Neural cell (in vitro differentiated cells): ENCODE results near the gene PDE6C. TPM values are rescaled to one million over a fixed set of nuclear protein-coding genes. Genes with fewer than 3 reads are reported as not detected.

ENCODE experiments used
- H2AFZ ChIP-seq: fragments of 200-600, 300-800 bp; sonication (generic), shearing (Covaris generic); 2 replicates; pipeline ENCODE4 v1.6.0; 2014; ENCODE audit warnings: low read depth, mild to moderate bottlenecking, antibody characterized with exemption, low read length, moderate library complexity
- H3F3A ChIP-seq: fragments of 200-600 bp; shearing (Covaris generic); 2 replicates; pipeline ENCODE4 v1.6.1; 2016; ENCODE audit warnings: mild to moderate bottlenecking, moderate library complexity, mixed read lengths, antibody characterized with exemption, low read length; ENCODE audit not compliant: insufficient read depth, poor library complexity, severe bottlenecking
- H3K27ac ChIP-seq: fragments of 200-600, 300-800 bp; sonication (generic), shearing (Covaris generic); 2 replicates; pipeline ENCODE4 v1.5.1; 2014; ENCODE audit warnings: mild to moderate bottlenecking, low read length, moderate library complexity
- H3K27me3 ChIP-seq: fragments of 300-800, 200-600 bp; sonication (generic), shearing (Covaris generic); 2 replicates; pipeline ENCODE4 v1.6.0; 2014; ENCODE audit warnings: mild to moderate bottlenecking, low read depth, low read length, moderate library complexity; ENCODE audit not compliant: insufficient read depth
- H3K36me3 ChIP-seq: fragments of 300-800, 200-600 bp; sonication (generic), shearing (Covaris generic); 2 replicates; pipeline ENCODE4 v1.5.1; 2014; ENCODE audit warnings: mild to moderate bottlenecking, antibody characterized with exemption, low read length, moderate library complexity; ENCODE audit not compliant: insufficient read depth
- H3K4me2 ChIP-seq: fragments of 300-800, 200-600 bp; sonication (generic), shearing (Covaris generic); 2 replicates; pipeline ENCODE4 v1.6.0; 2014; ENCODE audit warnings: mild to moderate bottlenecking, low read length
- H3K4me3 ChIP-seq: fragments of 300-800, 200-600 bp; sonication (generic), shearing (Covaris generic); 2 replicates; pipeline ENCODE4 v1.5.1; 2014; ENCODE audit warnings: mild to moderate bottlenecking, low read length, moderate library complexity
- H3K79me2 ChIP-seq: fragments of 200-600 bp; shearing (Covaris generic); replicated peaks from 2 replicates; pipeline ENCODE4 v1.6.0; 2014; ENCODE audit warnings: mild to moderate bottlenecking, low read length, moderate library complexity; ENCODE audit not compliant: insufficient read depth
- H3K9ac ChIP-seq: fragments of 300-800, 200-600 bp; sonication (generic), shearing (Covaris generic); 2 replicates; pipeline ENCODE4 v1.6.1; 2016; ENCODE audit warnings: mild to moderate bottlenecking, low read length, mixed read lengths
- H3K9me2 ChIP-seq: fragments of 200-600 bp; shearing (Covaris generic); 2 replicates; pipeline ENCODE4 v1.6.1; 2016; ENCODE audit warnings: mild to moderate bottlenecking, low read length, mixed read lengths; ENCODE audit not compliant: insufficient read depth
- H3K9me3 ChIP-seq: fragments of 200-600, 300-800 bp; sonication (generic), shearing (Covaris generic); 2 replicates; pipeline ENCODE4 v1.6.1; 2016; ENCODE audit warnings: mild to moderate bottlenecking, mixed run types, low read length, moderate library complexity, mixed read lengths
- H4K20me1 ChIP-seq: fragments of 200-600 bp; shearing (Covaris generic); 2 replicates; pipeline ENCODE4 v1.6.1; 2016; ENCODE audit warnings: mild to moderate bottlenecking, mixed run types; ENCODE audit not compliant: insufficient read depth
- CTCF ChIP-seq: fragments of 450-650 bp; IDR thresholded peaks from 2 replicates; pipeline ENCODE4 v1.5.1; 2014; ENCODE audit warnings: antibody characterized with exemption, mild to moderate bottlenecking, moderate library complexity; ENCODE audit not compliant: poor library complexity, severe bottlenecking
- EP300 ChIP-seq: fragments of 450-650 bp; conservative IDR thresholded peaks from 2 replicates; pipeline ENCODE4 v1.6.1; 2014; ENCODE audit warnings: antibody characterized with exemption, mild to moderate bottlenecking, moderate library complexity; ENCODE audit not compliant: poor library complexity, severe bottlenecking
- EZH2 ChIP-seq: fragments of 200-600, 300-800 bp; shearing (Covaris generic), sonication (generic); IDR thresholded peaks from 2 replicates; pipeline ENCODE4 v1.6.1; 2014; ENCODE audit warnings: antibody characterized with exemption, low read length, borderline replicate concordance, mild to moderate bottlenecking; ENCODE audit not compliant: insufficient read depth, poor library complexity, severe bottlenecking
- MXI1 ChIP-seq: fragments of 450-650 bp; conservative IDR thresholded peaks from 2 replicates; pipeline ENCODE4 v1.6.1; 2014; ENCODE audit warnings: antibody characterized with exemption, mild to moderate bottlenecking; ENCODE audit not compliant: poor library complexity, severe bottlenecking
- POLR2AphosphoS5 ChIP-seq: IDR thresholded peaks from 2 replicates; pipeline ENCODE4 v1.6.1; 2012
- RAD21 ChIP-seq: fragments of 450-650 bp; conservative IDR thresholded peaks from 2 replicates; pipeline ENCODE4 v1.6.1; 2014; ENCODE audit warnings: antibody characterized with exemption, mild to moderate bottlenecking, moderate library complexity
- REST ChIP-seq: IDR thresholded peaks from 2 replicates; pipeline ENCODE4 v1.6.1; 2012; ENCODE audit warnings: borderline replicate concordance
- SMC3 ChIP-seq: fragments of 450-650 bp; conservative IDR thresholded peaks from 2 replicates; pipeline ENCODE4 v1.6.1; 2014; ENCODE audit warnings: antibody characterized with exemption, mild to moderate bottlenecking, moderate library complexity; ENCODE audit not compliant: poor library complexity
- TAF1 ChIP-seq: IDR thresholded peaks from 2 replicates; pipeline ENCODE4 v1.6.1; 2012; ENCODE audit warnings: low read depth
- polyA plus RNA-seq: library from polyadenylated mRNA; depleted of rRNA; stranded (reverse); fragments of >200 nt; gene quantifications from 2 replicates; pipeline ENCODE4 v1.2.3, GENCODE V29; 2014

PDE6C gene
- polyA plus RNA-seq, 1 donor from 2014 or later = not detected

GRCh38 chr10:93596539-93596938 lies 15.8 kb upstream of the PDE6C start:
- Histone ChIP-seq H3K27ac (no peak overlapping the region), H3K27me3 (peaks cover 23% of the 10 kb centered on the region)

GRCh38 chr10:93597075-93597599 lies 15.2 kb upstream of the PDE6C start:
- no peak overlapping the region for H3K27ac ChIP-seq
- no peaks in the 10 kb centered on the region for H4K20me1 ChIP-seq
- no peak for TF ChIP-seq EZH2
- TF ChIP-seq SMC3 = no peak
- TF ChIP-seq CTCF = no peak
- TF ChIP-seq EP300 = no peak
- TF ChIP-seq MXI1 = no peak
- no peak for TF ChIP-seq POLR2AphosphoS5
- no peak for TF ChIP-seq TAF1
- no peak for TF ChIP-seq REST
- TF ChIP-seq RAD21 = no peak
- no peak overlapping the region for H2AFZ ChIP-seq
- no peaks in the 10 kb centered on the region for H3K36me3 ChIP-seq
- no peaks in the 10 kb centered on the region for H3K9me2 ChIP-seq
- H3K4me3 ChIP-seq = no peak overlapping the region
- peaks cover 29% of the 10 kb centered on the region for H3K27me3 ChIP-seq
- no peak overlapping the region for H3K9ac ChIP-seq
- H3F3A ChIP-seq = no peaks in the 10 kb centered on the region
- no peaks in the 10 kb centered on the region for H3K79me2 ChIP-seq
- H3K4me2 ChIP-seq = no peak overlapping the region
- no peaks in the 10 kb centered on the region for H3K9me3 ChIP-seq

More at GRCh38 chr10:93596539-93596938, 15.8 kb upstream of the PDE6C start:
- Histone ChIP-seq H4K20me1 (no peaks in the 10 kb centered on the region), H3K4me2 (no peak overlapping the region), H3K79me2 (no peaks in the 10 kb centered on the region), H3K36me3 (no peaks in the 10 kb centered on the region), H3K9me2 (no peaks in the 10 kb centered on the region), H3F3A (no peaks in the 10 kb centered on the region), H3K9me3 (no peaks in the 10 kb centered on the region), H2AFZ (no peak overlapping the region), H3K9ac (no peak overlapping the region), H3K4me3 (no peak overlapping the region)
- no peak for TF ChIP-seq RAD21

GRCh38 chr10:93598157-93598556 lies 14.2 kb upstream of the PDE6C start:
- H3K9me3 ChIP-seq = no peaks in the 10 kb centered on the region
- H3K4me3 ChIP-seq = no peak overlapping the region
- H3K79me2 ChIP-seq = no peaks in the 10 kb centered on the region
- H3K36me3 ChIP-seq = no peaks in the 10 kb centered on the region
- no peak overlapping the region for H3K4me2 ChIP-seq
- no peak overlapping the region for H3K27ac ChIP-seq
- no peaks in the 10 kb centered on the region for H3F3A ChIP-seq
- TF ChIP-seq POLR2AphosphoS5 (no peak), CTCF (no peak), TAF1 (no peak), MXI1 (no peak), EZH2 (no peak), SMC3 (no peak), RAD21 (no peak), EP300 (no peak), REST (no peak)
- no peaks in the 10 kb centered on the region for H4K20me1 ChIP-seq
- no peaks in the 10 kb centered on the region for H3K9me2 ChIP-seq
- H3K27me3 ChIP-seq = peaks cover 40% of the 10 kb centered on the region
- H3K9ac ChIP-seq = no peak overlapping the region
- no peak overlapping the region for H2AFZ ChIP-seq
